C1 segment of cervical spinal cord (tissue), 14 donors: ENCODE results near the gene NTRK1.

Experiments used
- DNase-seq, 14 donors: peaks; one replicate each; lab custom pipeline; 2025; lab: John Stamatoyannopoulos, UW

The NTRK1 gene

DNA sequence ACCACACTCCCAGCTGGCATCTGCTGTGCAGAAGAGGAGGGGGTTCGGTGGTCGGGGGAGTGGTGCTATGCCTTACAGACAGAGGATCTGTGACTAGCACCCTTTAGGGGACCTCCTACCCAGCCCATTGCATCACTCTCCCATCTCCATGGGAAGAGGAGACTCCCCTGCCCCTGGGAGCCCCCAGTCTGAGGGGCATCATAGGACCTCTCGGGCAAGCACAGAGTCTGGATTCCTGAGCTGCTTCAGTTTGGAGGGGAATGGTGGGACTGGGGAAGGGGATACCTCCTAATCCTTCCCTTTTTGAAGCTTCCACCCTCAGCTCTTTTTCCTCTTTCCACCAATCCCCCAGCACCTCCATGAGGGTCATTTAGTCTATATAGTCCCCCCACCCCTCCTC is 3.1 kb upstream of the NTRK1 start:
- DNase-seq, result no peak

GRCh38 chr1:156858555-156858956 is 2.1 kb upstream of the NTRK1 start:
- no peak for DNase-seq

GRCh38 chr1:156858959-156859522 is 1.6 kb upstream of the NTRK1 start, which contains the start of gene INSRR:
Gene INSRR (minus strand): TSS chr1:156859117. CDS start chr1:156858621, 496 bp downstream.
- no peak for DNase-seq

DNA sequence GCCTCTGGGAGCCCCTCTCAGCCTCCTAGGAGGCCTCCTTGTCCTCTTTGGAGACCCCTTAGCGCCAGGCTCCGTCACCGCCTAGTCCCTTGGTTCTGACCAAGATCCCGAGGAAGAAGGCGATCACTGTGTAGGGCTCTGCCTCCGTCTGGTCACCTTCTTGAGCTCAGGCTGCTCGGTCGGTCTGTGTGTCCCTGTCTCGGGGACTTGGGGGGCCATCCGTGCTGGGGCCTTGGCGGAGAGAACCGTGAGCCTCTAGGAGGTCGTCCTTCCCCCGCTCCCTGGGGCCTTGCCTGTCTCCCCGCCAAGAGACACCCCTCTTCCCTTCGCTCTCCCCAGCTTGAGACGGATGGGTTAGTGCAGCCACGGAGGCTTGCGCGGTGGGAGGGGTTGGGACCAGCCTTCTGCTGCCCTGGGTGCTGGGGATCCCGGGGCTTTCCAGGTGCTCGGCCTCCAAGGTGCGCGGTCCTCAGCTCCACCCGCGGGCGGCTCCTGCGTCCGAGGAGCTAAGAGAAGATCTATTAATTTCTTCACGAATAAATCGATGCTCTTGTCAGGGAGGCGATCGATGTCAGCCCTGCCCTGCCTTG is 1.0 kb upstream of the NTRK1 start:
- peak in 1 of 14 donors; percentile 24 for DNase-seq

DNA sequence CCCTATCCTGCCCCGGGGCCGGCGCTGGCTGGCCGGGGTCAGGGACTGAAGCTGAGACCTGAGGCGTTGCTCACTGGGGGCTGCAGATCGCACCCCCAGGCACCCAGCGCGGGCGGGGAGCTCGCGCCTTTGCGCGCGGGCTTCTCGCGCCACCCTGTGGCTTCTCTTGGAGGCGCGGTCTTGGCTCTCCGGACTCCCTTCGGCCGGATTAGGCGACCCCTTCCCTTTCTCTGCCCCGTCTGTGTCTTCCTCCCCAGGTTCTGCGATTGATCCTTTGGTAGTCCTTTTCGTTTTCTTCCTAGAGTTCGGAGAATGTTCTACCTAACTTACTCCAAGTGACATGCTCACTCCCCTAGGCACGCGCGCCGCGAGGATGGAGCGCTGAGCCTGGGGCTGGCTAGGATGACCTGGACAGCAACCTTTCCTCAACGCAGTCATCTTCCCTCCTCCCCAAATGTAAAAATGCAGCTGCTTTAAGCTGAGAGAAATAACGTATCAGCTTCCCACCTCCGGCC is 495 bp upstream of the NTRK1 start:
- DNase-seq, result peak in 7 of 14 donors; percentile 6 to 50 (median 16)

DNA sequence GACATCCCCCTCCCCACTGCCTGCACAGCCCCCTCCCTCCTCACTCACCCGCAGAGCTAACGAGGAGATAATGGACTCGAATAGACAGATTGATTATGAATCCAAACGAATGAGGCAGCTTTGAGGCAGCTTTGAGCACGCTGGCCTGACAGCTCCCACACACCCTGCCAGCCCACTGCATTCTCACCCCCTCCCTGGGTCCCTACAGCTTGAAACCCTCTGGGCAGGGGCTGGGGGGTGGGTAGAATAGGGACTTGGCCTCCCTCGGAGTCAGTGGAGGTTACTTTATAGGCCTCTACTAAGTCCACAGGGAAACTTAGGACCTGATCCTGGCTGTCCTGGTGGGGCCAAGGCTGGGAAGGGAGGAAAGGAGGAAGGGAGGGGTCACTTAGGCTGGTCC is 1.9 kb downstream of the NTRK1 start:
- DNase-seq, result no peak

DNA sequence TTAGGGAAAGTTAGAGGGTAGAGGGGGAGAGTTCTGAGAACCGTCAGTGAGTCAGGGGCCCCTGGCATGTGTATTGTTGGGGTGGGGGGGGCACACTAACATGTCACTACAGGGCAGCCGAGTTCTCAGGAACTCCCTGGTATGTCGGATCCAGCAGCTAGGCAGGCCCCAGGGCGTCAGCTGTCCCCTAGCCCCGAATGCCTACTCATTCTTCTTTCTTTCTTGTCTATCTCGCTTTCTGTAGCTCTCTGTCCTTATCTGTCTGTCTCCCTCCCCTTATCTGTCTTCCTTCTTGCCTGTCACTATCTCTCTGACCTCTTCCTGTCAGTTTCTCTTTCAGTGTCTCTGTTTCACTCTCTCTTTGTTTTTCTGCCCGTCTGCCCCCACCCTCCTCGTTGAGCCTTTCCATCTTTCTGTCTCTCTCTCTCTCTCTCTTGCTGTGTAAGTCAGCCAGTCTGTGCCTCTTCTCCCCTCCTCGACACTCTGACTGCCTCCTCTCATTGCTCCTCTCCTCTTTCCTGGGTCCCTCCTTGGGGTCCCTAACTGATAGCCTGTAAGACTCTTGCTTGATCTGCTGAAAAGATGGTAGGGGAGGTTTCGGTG is 2.4 kb downstream of the NTRK1 start:
- no peak for DNase-seq

DNA sequence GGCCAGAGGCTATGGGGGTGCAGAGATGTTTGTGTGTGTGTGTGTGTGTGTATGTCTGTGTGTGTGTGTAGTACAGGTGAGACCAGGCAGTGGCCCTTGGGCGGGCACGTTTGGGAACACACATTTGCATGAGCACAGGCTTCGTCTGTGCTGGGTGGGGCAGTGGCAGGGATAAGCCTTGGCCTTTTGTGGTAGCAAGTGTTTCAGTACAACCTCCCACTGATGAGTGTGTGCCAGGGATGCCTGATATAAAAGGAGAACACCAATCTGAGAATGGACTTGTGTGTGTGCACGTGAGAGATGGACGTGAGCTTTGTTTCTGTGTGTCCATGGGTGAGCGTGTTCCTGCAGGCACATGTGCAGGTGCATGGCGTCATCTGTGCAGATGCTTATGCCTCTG is 3.0 kb downstream of the NTRK1 start:
- no peak for DNase-seq

GRCh38 chr1:156864796-156865195 is 4.1 kb downstream of the NTRK1 start:
- DNase-seq, result no peak

DNA sequence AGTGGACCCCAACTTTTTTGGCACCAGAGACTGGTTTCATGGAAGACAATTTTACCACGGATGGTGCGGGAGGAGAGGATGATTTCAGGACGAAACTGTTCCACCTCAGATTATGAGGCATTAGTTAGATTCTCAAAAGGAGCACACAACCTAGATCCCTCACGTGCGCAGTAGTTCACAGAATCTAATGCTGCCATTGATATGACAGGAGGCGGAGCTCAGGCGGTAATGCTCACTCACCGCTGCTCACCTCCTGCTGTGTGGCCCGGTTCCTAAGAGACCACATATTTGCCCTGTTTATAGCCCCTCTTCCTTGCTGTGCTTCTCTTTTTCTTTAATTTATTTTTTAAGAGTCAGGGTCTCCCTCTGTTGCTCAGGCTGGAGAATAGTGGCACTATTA is 4.6 kb downstream of the NTRK1 start:
- no peak for DNase-seq

DNA sequence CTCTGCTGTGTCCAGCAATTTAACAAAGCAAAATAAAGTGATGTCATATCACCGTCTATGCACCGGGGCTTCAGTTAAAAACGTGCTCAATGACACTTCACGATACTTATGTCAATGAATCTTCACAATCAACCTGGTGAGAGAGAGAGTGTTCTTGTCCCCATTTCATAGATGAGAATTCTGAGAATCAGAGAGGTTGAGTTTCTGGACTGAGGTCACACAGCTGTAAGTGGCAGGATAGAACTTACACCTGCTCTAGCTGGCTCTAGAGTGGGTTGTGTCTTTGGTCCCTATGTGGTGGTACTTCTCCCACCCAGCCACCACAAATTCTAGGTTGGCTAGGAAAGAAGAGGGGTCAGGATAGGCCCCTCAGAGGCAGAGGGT is 5.2 kb downstream of the NTRK1 start:
- DNase-seq, result no peak

- DNase-seq, result no peak
These were observed 5.7 kb downstream of the NTRK1 start for GRCh38 chr1:156866249-156866909.

DNA sequence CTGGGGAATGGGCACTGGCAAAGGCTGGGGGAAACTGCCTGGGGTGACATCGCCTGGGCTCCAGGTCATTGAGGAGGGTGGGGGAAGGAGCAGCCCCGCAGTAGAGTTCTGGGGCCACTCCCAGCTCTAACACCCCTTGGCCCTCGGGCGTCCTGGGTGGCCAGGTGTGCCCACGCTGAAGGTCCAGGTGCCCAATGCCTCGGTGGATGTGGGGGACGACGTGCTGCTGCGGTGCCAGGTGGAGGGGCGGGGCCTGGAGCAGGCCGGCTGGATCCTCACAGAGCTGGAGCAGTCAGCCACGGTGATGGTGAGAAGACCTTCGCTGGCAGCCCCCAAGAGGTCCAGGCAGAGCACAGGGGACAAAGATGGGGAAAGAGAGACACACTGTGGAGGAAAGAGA is 7.7 kb downstream of the NTRK1 start:
- DNase-seq, result no peak

DNA sequence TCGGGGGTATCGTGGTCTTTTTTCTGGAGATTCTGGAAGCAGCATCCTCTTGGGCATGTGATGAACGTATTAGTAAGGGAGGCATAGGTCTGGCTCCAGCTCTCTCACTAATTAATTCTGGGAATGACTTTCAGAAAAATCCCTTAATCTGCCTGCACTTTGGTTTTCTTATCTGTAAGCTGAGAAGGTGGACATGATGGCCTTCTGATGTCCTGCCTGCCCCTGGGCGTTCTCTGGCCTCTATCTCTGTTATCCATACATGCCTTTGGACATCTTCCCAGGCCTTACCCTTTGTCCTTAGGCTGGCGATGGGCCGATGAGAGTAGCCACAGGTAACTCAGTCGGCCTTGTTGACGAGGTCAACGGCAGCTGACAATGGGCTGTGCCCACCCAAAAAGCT is 8.8 kb downstream of the NTRK1 start:
- no peak for DNase-seq

DNA sequence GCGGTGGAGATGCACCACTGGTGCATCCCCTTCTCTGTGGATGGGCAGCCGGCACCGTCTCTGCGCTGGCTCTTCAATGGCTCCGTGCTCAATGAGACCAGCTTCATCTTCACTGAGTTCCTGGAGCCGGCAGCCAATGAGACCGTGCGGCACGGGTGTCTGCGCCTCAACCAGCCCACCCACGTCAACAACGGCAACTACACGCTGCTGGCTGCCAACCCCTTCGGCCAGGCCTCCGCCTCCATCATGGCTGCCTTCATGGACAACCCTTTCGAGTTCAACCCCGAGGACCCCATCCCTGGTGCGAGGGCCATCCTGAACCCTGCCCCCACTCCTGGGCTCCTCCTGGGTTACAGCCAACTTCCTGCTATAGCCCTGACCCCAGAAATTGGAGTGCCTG is 13.0 kb downstream of the NTRK1 start:
- DNase-seq, result no peak

GRCh38 chr1:156874142-156874541 is 13.5 kb downstream of the NTRK1 start:
- no peak for DNase-seq

DNA sequence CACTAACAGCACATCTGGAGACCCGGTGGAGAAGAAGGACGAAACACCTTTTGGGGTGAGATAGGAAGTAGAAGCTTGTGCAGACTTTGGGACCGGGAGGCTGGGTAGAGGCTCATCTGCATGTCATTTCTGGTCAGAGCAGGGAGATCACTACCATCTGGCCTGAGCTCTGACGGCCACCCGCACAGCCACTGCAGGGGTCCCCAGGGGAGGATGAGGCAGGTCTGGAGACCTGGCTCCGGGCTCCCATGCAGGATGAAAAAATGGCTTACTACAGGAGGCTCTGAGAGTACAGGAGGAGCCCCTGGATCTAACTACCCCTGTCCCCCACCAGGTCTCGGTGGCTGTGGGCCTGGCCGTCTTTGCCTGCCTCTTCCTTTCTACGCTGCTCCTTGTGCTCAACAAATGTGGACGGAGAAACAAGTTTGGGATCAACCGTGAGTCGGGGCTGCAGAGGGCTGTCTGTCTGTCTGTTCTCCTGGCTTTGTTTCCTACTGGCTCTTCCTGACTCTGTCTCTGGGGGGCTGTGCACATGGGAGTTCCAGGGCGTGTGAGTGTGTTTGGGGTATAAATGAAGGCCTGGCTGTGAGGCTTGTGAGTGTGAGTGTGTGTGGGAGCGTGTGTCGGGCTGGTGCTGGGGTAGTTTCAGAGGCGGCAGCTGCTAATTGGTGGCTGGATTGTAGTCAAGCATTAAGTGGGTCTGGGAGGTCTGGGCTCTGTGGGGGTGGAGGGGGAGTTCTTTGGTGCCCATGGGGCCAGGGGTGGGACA is 14.1 kb downstream of the NTRK1 start:
- DNase-seq, result no peak

DNA sequence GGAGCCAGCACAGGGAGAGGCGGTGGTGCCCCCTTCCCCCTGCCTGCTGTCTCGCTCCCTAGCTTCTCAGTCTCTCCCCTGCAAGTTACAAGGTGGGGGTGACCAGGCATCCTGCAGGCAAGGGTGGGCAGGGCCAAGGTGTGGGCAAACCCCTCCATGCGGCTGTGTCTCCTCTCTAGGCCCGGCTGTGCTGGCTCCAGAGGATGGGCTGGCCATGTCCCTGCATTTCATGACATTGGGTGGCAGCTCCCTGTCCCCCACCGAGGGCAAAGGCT is 14.6 kb downstream of the NTRK1 start:
- no peak for DNase-seq

DNA sequence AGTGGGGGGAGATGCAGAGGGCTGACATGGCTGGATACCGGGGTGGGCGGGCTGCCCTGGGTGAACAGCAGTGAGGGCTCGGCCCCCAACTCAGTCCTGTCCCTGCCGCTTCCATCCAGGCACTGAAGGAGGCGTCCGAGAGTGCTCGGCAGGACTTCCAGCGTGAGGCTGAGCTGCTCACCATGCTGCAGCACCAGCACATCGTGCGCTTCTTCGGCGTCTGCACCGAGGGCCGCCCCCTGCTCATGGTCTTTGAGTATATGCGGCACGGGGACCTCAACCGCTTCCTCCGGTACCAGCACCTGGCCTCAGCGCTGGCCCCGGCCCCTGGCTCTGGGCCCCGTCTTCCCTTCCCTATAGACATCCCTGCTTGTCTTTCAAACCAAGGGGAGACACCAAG is 15.6 kb downstream of the NTRK1 start:
- no peak for DNase-seq

GRCh38 chr1:156877433-156878170 is 16.9 kb downstream of the NTRK1 start:
- DNase-seq, result no peak

GRCh38 chr1:156879876-156880275 is 19.2 kb downstream of the NTRK1 start:
- no peak for DNase-seq

DNA sequence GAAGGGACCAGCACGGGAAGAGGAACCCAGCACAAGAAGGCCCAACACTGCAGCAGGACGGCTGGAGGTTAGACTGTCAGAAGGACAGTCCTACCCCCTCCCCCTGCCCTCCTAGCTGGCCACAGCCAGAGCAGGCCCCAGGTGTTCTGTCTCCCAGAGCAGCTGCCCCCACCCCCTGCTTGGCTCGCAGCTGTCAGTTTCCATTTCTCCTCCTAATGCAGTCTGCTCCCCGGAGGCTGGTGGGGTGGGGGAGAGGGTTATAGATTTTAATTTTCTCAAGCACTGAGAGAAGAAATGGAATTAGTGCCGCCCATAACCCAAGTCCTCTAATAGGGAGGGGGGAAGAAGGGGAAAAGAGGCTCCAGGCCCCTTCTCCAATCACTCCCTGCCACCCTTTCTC is 19.8 kb downstream of the NTRK1 start:
- no peak for DNase-seq
